ENCODE measurements around the gene GADD45GIP1. TPM values are rescaled to one million over a fixed set of nuclear protein-coding genes. Genes with fewer than 3 reads are reported as not detected.

Gene GADD45GIP1
- total RNA-seq, 1 donor from 2014 or later: 32.6 TPM

- no peak for DNase-seq (ENCODE audit: low spot score)
- peak overlapping the region; percentile 49 for H3K4me3 Mint-ChIP-seq (ENCODE audit: low read depth)
- intact Hi-C loops (cut with micrococcal nuclease): no loop called here
- no peaks in the 10 kb centered on the region for H3K9me3 Mint-ChIP-seq
- H3K4me1 Mint-ChIP-seq (ENCODE audit: low read depth): peaks cover 5% of the 10 kb centered on the region
- peaks cover 34% of the 10 kb centered on the region for H3K27me3 Mint-ChIP-seq (ENCODE audit: low read depth)
- H3K36me3 Mint-ChIP-seq (ENCODE audit: low read depth): no peaks in the 10 kb centered on the region
- H3K27ac Mint-ChIP-seq: no peak overlapping the region
Measured at GRCh38 chr19:12995596-12996405, 38.8 kb upstream of the GADD45GIP1 start.

GRCh38 chr19:12994701-12995595, 37.9 kb upstream of the GADD45GIP1 start, which contains the start of gene NFIX:
NFIX (plus strand) TSS chr19:12995475; CDS start chr19:12995838, 363 bp downstream.
- H3K27ac Mint-ChIP-seq: no peak within 1 kb of the TSS
- peaks cover 5% of the 10 kb centered on the region for H3K4me1 Mint-ChIP-seq (ENCODE audit: low read depth)
- peak; percentile 57 for DNase-seq (ENCODE audit: low spot score)
- no peaks in the 10 kb centered on the region for H3K9me3 Mint-ChIP-seq
- intact Hi-C loops (cut with micrococcal nuclease): no loop called here
- no peaks in the 10 kb centered on the region for H3K36me3 Mint-ChIP-seq (ENCODE audit: low read depth)
- peaks cover 34% of the 10 kb centered on the region for H3K27me3 Mint-ChIP-seq (ENCODE audit: low read depth)
- H3K4me3 Mint-ChIP-seq (ENCODE audit: low read depth): peak within 1 kb of the TSS; percentile 80

- Mint-ChIP-seq H3K27ac (no peak overlapping the region), H3K36me3 (ENCODE audit: low read depth) (no peaks in the 10 kb centered on the region)
Measured at GRCh38 chr19:12993562-12993961, 36.5 kb upstream of the GADD45GIP1 start.

GRCh38 chr19:12992729-12993128, 35.7 kb upstream of the GADD45GIP1 start:
- no peak overlapping the region for H3K4me3 Mint-ChIP-seq (ENCODE audit: low read depth)

More at GRCh38 chr19:12993562-12993961, 36.5 kb upstream of the GADD45GIP1 start:
- no peaks in the 10 kb centered on the region for H3K9me3 Mint-ChIP-seq
- peaks cover 5% of the 10 kb centered on the region for H3K4me1 Mint-ChIP-seq (ENCODE audit: low read depth)
- no peak overlapping the region for H3K4me3 Mint-ChIP-seq (ENCODE audit: low read depth)
- DNase-seq (ENCODE audit: low spot score): no peak
- intact Hi-C loops (cut with micrococcal nuclease): no loop called here
- H3K27me3 Mint-ChIP-seq (ENCODE audit: low read depth): peaks cover 34% of the 10 kb centered on the region

GRCh38 chr19:12991296-12991695, 34.3 kb upstream of the GADD45GIP1 start:
- Mint-ChIP-seq H3K9me3 (no peaks in the 10 kb centered on the region), H3K36me3 (ENCODE audit: low read depth) (no peaks in the 10 kb centered on the region), H3K4me3 (ENCODE audit: low read depth) (no peak overlapping the region), H3K4me1 (ENCODE audit: low read depth) (peaks cover 5% of the 10 kb centered on the region), H3K27me3 (ENCODE audit: low read depth) (peaks cover 23% of the 10 kb centered on the region), H3K27ac (no peak overlapping the region)
- intact Hi-C loops (cut with micrococcal nuclease): no loop called here
- DNase-seq (ENCODE audit: low spot score): no peak

More at GRCh38 chr19:12992729-12993128, 35.7 kb upstream of the GADD45GIP1 start:
- Mint-ChIP-seq H3K36me3 (ENCODE audit: low read depth) (no peaks in the 10 kb centered on the region), H3K4me1 (ENCODE audit: low read depth) (peaks cover 5% of the 10 kb centered on the region), H3K27me3 (ENCODE audit: low read depth) (peaks cover 29% of the 10 kb centered on the region), H3K27ac (no peak overlapping the region), H3K9me3 (no peaks in the 10 kb centered on the region)
- intact Hi-C loops (cut with micrococcal nuclease): no loop called here
- no peak for DNase-seq (ENCODE audit: low spot score)

GRCh38 chr19:12990853-12991252, 33.8 kb upstream of the GADD45GIP1 start:
- no peak overlapping the region for H3K27ac Mint-ChIP-seq
- intact Hi-C loops (cut with micrococcal nuclease): no loop called here
- no peaks in the 10 kb centered on the region for H3K36me3 Mint-ChIP-seq (ENCODE audit: low read depth)
- no peaks in the 10 kb centered on the region for H3K9me3 Mint-ChIP-seq
- DNase-seq (ENCODE audit: low spot score): no peak
- H3K4me3 Mint-ChIP-seq (ENCODE audit: low read depth): no peak overlapping the region
- H3K4me1 Mint-ChIP-seq (ENCODE audit: low read depth): peaks cover 5% of the 10 kb centered on the region
- H3K27me3 Mint-ChIP-seq (ENCODE audit: low read depth): peaks cover 20% of the 10 kb centered on the region

- Mint-ChIP-seq H3K27ac (no peak overlapping the region), H3K27me3 (ENCODE audit: low read depth) (peaks cover 21% of the 10 kb centered on the region), H3K9me3 (no peaks in the 10 kb centered on the region), H3K4me3 (ENCODE audit: low read depth) (no peak overlapping the region), H3K36me3 (ENCODE audit: low read depth) (no peaks in the 10 kb centered on the region), H3K4me1 (ENCODE audit: low read depth) (peaks cover 5% of the 10 kb centered on the region)
- intact Hi-C loops (cut with micrococcal nuclease): no loop called here
- DNase-seq (ENCODE audit: low spot score): no peak
Measured at GRCh38 chr19:12990431-12990830, 33.4 kb upstream of the GADD45GIP1 start.

- Mint-ChIP-seq H3K27me3 (ENCODE audit: low read depth) (peaks cover 5% of the 10 kb centered on the region), H3K9me3 (no peaks in the 10 kb centered on the region)
- intact Hi-C loops (cut with micrococcal nuclease): no loop called here
Measured at GRCh38 chr19:12987781-12988180, 30.8 kb upstream of the GADD45GIP1 start.

GRCh38 chr19:12987190-12987589, 30.2 kb upstream of the GADD45GIP1 start:
- intact Hi-C loops (cut with micrococcal nuclease): no loop called here
- no peak for DNase-seq (ENCODE audit: low spot score)
- Mint-ChIP-seq H3K27ac (no peak overlapping the region), H3K9me3 (no peaks in the 10 kb centered on the region), H3K4me3 (ENCODE audit: low read depth) (no peak overlapping the region), H3K4me1 (ENCODE audit: low read depth) (no peaks in the 10 kb centered on the region), H3K27me3 (ENCODE audit: low read depth) (peaks cover 5% of the 10 kb centered on the region), H3K36me3 (ENCODE audit: low read depth) (no peaks in the 10 kb centered on the region)

More at GRCh38 chr19:12987781-12988180, 30.8 kb upstream of the GADD45GIP1 start:
- no peak overlapping the region for H3K27ac Mint-ChIP-seq
- no peak overlapping the region for H3K4me3 Mint-ChIP-seq (ENCODE audit: low read depth)
- no peaks in the 10 kb centered on the region for H3K4me1 Mint-ChIP-seq (ENCODE audit: low read depth)
- no peaks in the 10 kb centered on the region for H3K36me3 Mint-ChIP-seq (ENCODE audit: low read depth)
- no peak for DNase-seq (ENCODE audit: low spot score)

GRCh38 chr19:12986726-12987125, 29.7 kb upstream of the GADD45GIP1 start:
- no peak for DNase-seq (ENCODE audit: low spot score)
- intact Hi-C loops (cut with micrococcal nuclease): no loop called here
- Mint-ChIP-seq H3K9me3 (no peaks in the 10 kb centered on the region), H3K27ac (no peak overlapping the region), H3K4me3 (ENCODE audit: low read depth) (no peak overlapping the region), H3K4me1 (ENCODE audit: low read depth) (no peaks in the 10 kb centered on the region), H3K36me3 (ENCODE audit: low read depth) (no peaks in the 10 kb centered on the region), H3K27me3 (ENCODE audit: low read depth) (peaks cover 5% of the 10 kb centered on the region)

GRCh38 chr19:12985049-12985776, 28.2 kb upstream of the GADD45GIP1 start:
- intact Hi-C loops (cut with micrococcal nuclease): no loop called here
- DNase-seq (ENCODE audit: low spot score): no peak
- no peaks in the 10 kb centered on the region for H3K4me1 Mint-ChIP-seq (ENCODE audit: low read depth)
- peaks cover 5% of the 10 kb centered on the region for H3K27me3 Mint-ChIP-seq (ENCODE audit: low read depth)
- no peaks in the 10 kb centered on the region for H3K9me3 Mint-ChIP-seq
- H3K27ac Mint-ChIP-seq: no peak overlapping the region
- H3K36me3 Mint-ChIP-seq (ENCODE audit: low read depth): no peaks in the 10 kb centered on the region
- no peak overlapping the region for H3K4me3 Mint-ChIP-seq (ENCODE audit: low read depth)

- DNase-seq (ENCODE audit: low spot score): no peak
- H3K4me3 Mint-ChIP-seq (ENCODE audit: low read depth): no peak overlapping the region
- no peaks in the 10 kb centered on the region for H3K36me3 Mint-ChIP-seq (ENCODE audit: low read depth)
- H3K27me3 Mint-ChIP-seq (ENCODE audit: low read depth): peaks cover 5% of the 10 kb centered on the region
- H3K27ac Mint-ChIP-seq: no peak overlapping the region
- intact Hi-C loops (cut with micrococcal nuclease): no loop called here
- no peaks in the 10 kb centered on the region for H3K4me1 Mint-ChIP-seq (ENCODE audit: low read depth)
- no peaks in the 10 kb centered on the region for H3K9me3 Mint-ChIP-seq
Measured at GRCh38 chr19:12984683-12985048, 27.6 kb upstream of the GADD45GIP1 start.
